Smooth muscle cell (in vitro differentiated cells): ENCODE data around the gene HIVEP2. TPM values are rescaled to one million over a fixed set of nuclear protein-coding genes. Genes with fewer than 3 reads are reported as not detected.

Experiments used
- DNase-seq: peaks from one replicate; lab custom pipeline; 2025; ENCODE audit not compliant: unreplicated experiment; lab: John Stamatoyannopoulos, UW
- H2AFZ ChIP-seq: fragments of 200-600 bp; sonication (generic); 2 replicates; pipeline ENCODE4 v1.6.0; 2016; ENCODE audit warnings: antibody characterized with exemption, low read depth, mild to moderate bottlenecking
- H3F3A ChIP-seq: fragments of 200-600 bp; sonication (generic); 2 replicates; pipeline ENCODE4 v1.6.0; 2017; ENCODE audit warnings: antibody characterized with exemption, low read depth
- H3K27ac ChIP-seq: fragments of 200-600 bp; sonication (generic); 2 replicates; pipeline ENCODE4 v1.5.1; 2016; ENCODE audit warnings: low read depth, mild to moderate bottlenecking
- H3K27me3 ChIP-seq: fragments of 200-600 bp; sonication (generic); 2 replicates; pipeline ENCODE4 v1.6.1; 2016; ENCODE audit warnings: low read depth, mild to moderate bottlenecking
- H3K36me3 ChIP-seq: fragments of 200-600 bp; sonication (generic); 2 replicates; pipeline ENCODE4 v1.5.1; 2016; ENCODE audit warnings: low read depth
- H3K4me1 ChIP-seq: fragments of 200-600 bp; sonication (generic); 2 replicates; pipeline ENCODE4 v1.5.1; 2016; ENCODE audit warnings: low read depth
- H3K4me2 ChIP-seq: fragments of 200-600 bp; sonication (generic); 2 replicates; pipeline ENCODE4 v1.6.0; 2016; ENCODE audit warnings: mild to moderate bottlenecking
- H3K4me3 ChIP-seq: fragments of 200-600 bp; sonication (generic); 2 replicates; pipeline ENCODE4 v1.5.1; 2016; ENCODE audit warnings: mild to moderate bottlenecking
- H3K79me2 ChIP-seq: fragments of 200-600 bp; sonication (generic); 2 replicates; pipeline ENCODE4 v1.6.0; 2016; ENCODE audit warnings: low read depth, mild to moderate bottlenecking
- H3K9ac ChIP-seq: fragments of 200-600 bp; sonication (generic); 2 replicates; pipeline ENCODE4 v1.6.0; 2016; ENCODE audit warnings: low read depth
- H3K9me3 ChIP-seq: fragments of 200-600 bp; sonication (generic); replicated peaks from 2 replicates; pipeline ENCODE4 v1.5.1; 2016; ENCODE audit warnings: low read depth
- H4K20me1 ChIP-seq: fragments of 200-600 bp; sonication (generic); 2 replicates; pipeline ENCODE4 v1.6.0; 2016; ENCODE audit warnings: low read depth
- CTCF ChIP-seq: fragments of 200-600 bp; sonication (generic); IDR thresholded peaks from 2 replicates; pipeline ENCODE4 v1.5.1; 2017; ENCODE audit warnings: borderline replicate concordance, mild to moderate bottlenecking, antibody characterized with exemption; ENCODE audit not compliant: insufficient read depth, poor library complexity, severe bottlenecking
- WGBS: methylation state at CpG from one replicate; pipeline ENCODE4 v1.1.7; 2016; ENCODE audit warnings: low lambda C conversion rate; 5-methylcytosine and 5-hydroxymethylcytosine counted together
- polyA plus RNA-seq: library from polyadenylated mRNA; unstranded; fragments of >200 nt; fragmentation: Nextera tagmentation; extraction: Ambion mirVana; gene quantifications from 2 replicates; pipeline ENCODE4 v1.2.1, GENCODE V29; 2016
- total RNA-seq: library from RNA; depleted of rRNA; stranded (reverse); fragments of >200 nt; gene quantifications from 2 replicates; pipeline ENCODE4 v1.2.3, GENCODE V29; 2014

HIVEP2 gene
- total and polyA plus RNA-seq, 2 experiments from 2014 or later: 3.2 to 12.5 TPM

- Histone ChIP-seq H3K4me2 (no peak overlapping the region), H4K20me1 (no peaks in the 10 kb centered on the region), H3F3A (no peaks in the 10 kb centered on the region), H2AFZ (no peak overlapping the region), H3K36me3 (no peaks in the 10 kb centered on the region), H3K9ac (no peak overlapping the region), H3K79me2 (no peaks in the 10 kb centered on the region), H3K4me3 (no peak overlapping the region), H3K4me1 (no peaks in the 10 kb centered on the region), H3K9me3 (no peaks in the 10 kb centered on the region), H3K27ac (no peak overlapping the region), H3K27me3 (peaks cover 3% of the 10 kb centered on the region)
- 87% methylated on average over 7 of the region's 7 CpGs for WGBS
- DNase-seq: no peak
- TF ChIP-seq CTCF: no peak
These were observed 229.8 kb downstream of the HIVEP2 start for GRCh38 chr6:142714951-142715785.

- Histone ChIP-seq H3K4me2 (no peak overlapping the region), H3K27me3 (peaks cover 3% of the 10 kb centered on the region), H3K4me3 (no peak overlapping the region), H2AFZ (no peak overlapping the region), H3K79me2 (no peaks in the 10 kb centered on the region), H3K36me3 (no peaks in the 10 kb centered on the region), H3F3A (no peaks in the 10 kb centered on the region), H4K20me1 (no peaks in the 10 kb centered on the region), H3K27ac (no peak overlapping the region), H3K4me1 (no peaks in the 10 kb centered on the region), H3K9me3 (no peaks in the 10 kb centered on the region), H3K9ac (no peak overlapping the region)
- TF ChIP-seq CTCF: no peak
- DNase-seq: no peak
- 93% methylated on average over 4 of the region's 4 CpGs for WGBS
These were observed 231.0 kb downstream of the HIVEP2 start for GRCh38 chr6:142713959-142714358.

- no peaks in the 10 kb centered on the region for H3K79me2 ChIP-seq
- no peak overlapping the region for H3K27ac ChIP-seq
- H3K4me3 ChIP-seq: no peak overlapping the region
- WGBS: 94% methylated on average over 1 of the region's 1 CpG
- H2AFZ ChIP-seq: no peak overlapping the region
- no peak for DNase-seq
- no peaks in the 10 kb centered on the region for H3F3A ChIP-seq
- H3K4me2 ChIP-seq: no peak overlapping the region
- TF ChIP-seq CTCF: no peak
- H3K9me3 ChIP-seq: no peaks in the 10 kb centered on the region
- H3K36me3 ChIP-seq: no peaks in the 10 kb centered on the region
- no peaks in the 10 kb centered on the region for H4K20me1 ChIP-seq
- no peak overlapping the region for H3K9ac ChIP-seq
- H3K4me1 ChIP-seq: no peaks in the 10 kb centered on the region
- H3K27me3 ChIP-seq: peaks cover 3% of the 10 kb centered on the region
These were observed 232.7 kb downstream of the HIVEP2 start for GRCh38 chr6:142712231-142712630.

GRCh38 chr6:142708651-142709050 is 236.3 kb downstream of the HIVEP2 start:
- Histone ChIP-seq H3F3A (no peaks in the 10 kb centered on the region), H3K36me3 (no peaks in the 10 kb centered on the region), H3K4me2 (no peak overlapping the region), H3K4me1 (no peaks in the 10 kb centered on the region), H3K9me3 (no peaks in the 10 kb centered on the region), H3K9ac (no peak overlapping the region), H4K20me1 (no peaks in the 10 kb centered on the region), H3K79me2 (no peaks in the 10 kb centered on the region), H3K4me3 (no peak overlapping the region), H3K27me3 (no peaks in the 10 kb centered on the region), H3K27ac (no peak overlapping the region), H2AFZ (no peak overlapping the region)
- no peak for DNase-seq
- WGBS: 91% methylated on average over 2 of the region's 2 CpGs
- no peak for TF ChIP-seq CTCF
